ENCODE measurements around the gene AATF.

- TF ChIP-seq NFIC (IDR thresholded peaks at IDR 0.05) (no peak), SMARCC2 (IDR thresholded peaks at IDR 0.05; ENCODE audit: low read depth) (no peak), KDM1A (IDR thresholded peaks at IDR 0.05) (no peak), CC2D1A (IDR thresholded peaks at IDR 0.05) (no peak), CTCF (IDR thresholded peaks at IDR 0.05 in 2 of 3, conservative IDR thresholded peaks at IDR 0.05 in 1 of 3; ENCODE audit: insufficient read depth in 2 of 3, low read depth in 1 of 3, low read length in 3 of 3) (no peak), ZNF217 (CRISPR knock-in tag; IDR thresholded peaks at IDR 0.05) (no peak), JUN (IDR thresholded peaks at IDR 0.05; ENCODE audit: borderline replicate concordance, low read depth, low read length) (no peak), JUN (CRISPR knock-in tag; IDR thresholded peaks at IDR 0.05; ENCODE audit: borderline replicate concordance) (no peak), RAD51 (IDR thresholded peaks at IDR 0.05; ENCODE audit: borderline replicate concordance, low read depth) (no peak), POLR2A (conservative IDR thresholded peaks at IDR 0.05) (no peak), POU5F1 (IDR thresholded peaks at IDR 0.05; ENCODE audit: borderline replicate concordance, low read depth, low read length, partially characterized antibody) (no peak)
Observed at GRCh38 chr17:37064206-37064605, 115.5 kb downstream of the AATF start.
